ENCODE results near the gene GPSM1. TPM values are rescaled to one million over a fixed set of nuclear protein-coding genes. Genes with fewer than 3 reads are reported as not detected.

The GPSM1 gene
- total and polyA plus RNA-seq, 7 experiments from 2014 or later: 0.87 to 11.5 (median 8.4) TPM

- H3K4me1 ChIP-seq (ENCODE audit: control insufficient read depth in 2 of 2, insufficient read depth in 2 of 2, low read length in 2 of 2): no peaks in the 10 kb centered on the region
- no peak overlapping the region for H3K27ac Mint-ChIP-seq
- DNase-seq (no peak), ATAC-seq (no peak)
- peaks cover 0 to 2% (median 0%) of the 10 kb centered on the region in 7 donors for H3K4me1 Mint-ChIP-seq
- H3K27ac ChIP-seq (ENCODE audit: low read depth, low read length): no peak overlapping the region
- POLR2A ChIA-PET: no interaction called here
- no peaks in the 10 kb centered on the region for H3K27me3 ChIP-seq (ENCODE audit: control insufficient read depth in 2 of 2, insufficient read depth in 2 of 2, low read length in 2 of 2)
- H3K36me3 Mint-ChIP-seq: no peaks in the 10 kb centered on the region
- H3K9me3 Mint-ChIP-seq: no peaks in the 10 kb centered on the region
- CTCF ChIA-PET: no interaction called here
- peaks cover 0 to 23% (median 0%) of the 10 kb centered on the region in 3 experiments for H3K36me3 ChIP-seq (ENCODE audit: control insufficient read depth in 2 of 3, insufficient read depth in 3 of 3, low read length in 3 of 3)
- no peak overlapping the region for H3K4me3 Mint-ChIP-seq
- H3K4me3 ChIP-seq (ENCODE audit: low read length): no peak overlapping the region
- H3K27me3 Mint-ChIP-seq: no peaks in the 10 kb centered on the region
- intact Hi-C loops (cut with micrococcal nuclease): no loop called here
- no peaks in the 10 kb centered on the region for H3K9me3 ChIP-seq (ENCODE audit: control insufficient read depth in 2 of 3, low read length in 3 of 3)
Measured at GRCh38 chr9:136355616-136356557, 28.5 kb downstream of the GPSM1 start.

- H3K4me3 Mint-ChIP-seq: no peak overlapping the region
- ChIA-PET CTCF (no interaction called here), POLR2A (no interaction called here)
- H3K4me1 Mint-ChIP-seq: peaks cover 0 to 2% (median 0%) of the 10 kb centered on the region in 7 donors
- no peaks in the 10 kb centered on the region for H3K36me3 Mint-ChIP-seq
- H3K27me3 Mint-ChIP-seq: no peaks in the 10 kb centered on the region
- H3K9me3 Mint-ChIP-seq: no peaks in the 10 kb centered on the region
- Histone ChIP-seq H3K9me3 (ENCODE audit: control insufficient read depth in 2 of 3, low read length in 3 of 3) (no peaks in the 10 kb centered on the region), H3K4me1 (ENCODE audit: control insufficient read depth in 2 of 2, insufficient read depth in 2 of 2, low read length in 2 of 2) (no peaks in the 10 kb centered on the region), H3K27me3 (ENCODE audit: control insufficient read depth in 2 of 2, insufficient read depth in 2 of 2, low read length in 2 of 2) (no peaks in the 10 kb centered on the region), H3K4me3 (ENCODE audit: low read length) (no peak overlapping the region), H3K36me3 (ENCODE audit: control insufficient read depth in 2 of 3, insufficient read depth in 3 of 3, low read length in 3 of 3) (peaks cover 0 to 29% (median 0%) of the 10 kb centered on the region in 3 experiments), H3K27ac (ENCODE audit: low read depth, low read length) (no peak overlapping the region)
- H3K27ac Mint-ChIP-seq: no peak overlapping the region
- DNase-seq (no peak), ATAC-seq (no peak)
- intact Hi-C loops (cut with micrococcal nuclease): no loop called here
Measured at GRCh38 chr9:136357202-136357725, 29.9 kb downstream of the GPSM1 start.

- no peak overlapping the region for H3K27ac ChIP-seq (ENCODE audit: low read depth, low read length)
- H3K27me3 Mint-ChIP-seq: no peaks in the 10 kb centered on the region
- intact Hi-C loops (cut with micrococcal nuclease): no loop called here
- DNase-seq: no peak
- ChIA-PET POLR2A (no interaction called here), CTCF (no interaction called here)
- peaks cover 0 to 29% (median 0%) of the 10 kb centered on the region in 3 experiments for H3K36me3 ChIP-seq (ENCODE audit: control insufficient read depth in 2 of 3, insufficient read depth in 3 of 3, low read length in 3 of 3)
- peaks cover 0 to 6% (median 0%) of the 10 kb centered on the region in 7 donors for H3K4me1 Mint-ChIP-seq
- H3K4me3 Mint-ChIP-seq: no peak overlapping the region
- H3K4me1 ChIP-seq (ENCODE audit: control insufficient read depth in 2 of 2, insufficient read depth in 2 of 2, low read length in 2 of 2): no peaks in the 10 kb centered on the region
- no peaks in the 10 kb centered on the region for H3K9me3 ChIP-seq (ENCODE audit: control insufficient read depth in 2 of 3, low read length in 3 of 3)
- no peaks in the 10 kb centered on the region for H3K9me3 Mint-ChIP-seq
- ATAC-seq: no peak
- no peaks in the 10 kb centered on the region for H3K27me3 ChIP-seq (ENCODE audit: control insufficient read depth in 2 of 2, insufficient read depth in 2 of 2, low read length in 2 of 2)
- no peaks in the 10 kb centered on the region for H3K36me3 Mint-ChIP-seq
- H3K4me3 ChIP-seq (ENCODE audit: low read length): no peak overlapping the region
- no peak overlapping the region for H3K27ac Mint-ChIP-seq
Measured at GRCh38 chr9:136358016-136358415, 30.7 kb downstream of the GPSM1 start.

- POLR2A ChIA-PET: no interaction called here
Measured at GRCh38 chr9:136358888-136359287, 31.5 kb downstream of the GPSM1 start.

GRCh38 chr9:136359774-136360718 is 32.7 kb downstream of the GPSM1 start:
- Histone ChIP-seq H3K36me3 (ENCODE audit: control insufficient read depth in 2 of 3, insufficient read depth in 3 of 3, low read length in 3 of 3) (peaks cover 0 to 29% (median 0%) of the 10 kb centered on the region in 3 experiments), H3K4me3 (ENCODE audit: low read length) (no peak overlapping the region), H3K27ac (ENCODE audit: low read depth, low read length) (no peak overlapping the region), H3K9me3 (ENCODE audit: control insufficient read depth in 2 of 3, low read length in 3 of 3) (no peaks in the 10 kb centered on the region), H3K4me1 (ENCODE audit: control insufficient read depth in 2 of 2, insufficient read depth in 2 of 2, low read length in 2 of 2) (peaks cover 0 to 5% of the 10 kb centered on the region in 2 donors), H3K27me3 (ENCODE audit: control insufficient read depth in 2 of 2, insufficient read depth in 2 of 2, low read length in 2 of 2) (no peaks in the 10 kb centered on the region)
- Mint-ChIP-seq H3K9me3 (no peaks in the 10 kb centered on the region), H3K4me1 (peaks cover 0 to 6% (median 0%) of the 10 kb centered on the region in 7 donors), H3K4me3 (peak overlapping the region in 1 of 10 donors; percentile 29), H3K27ac (no peak overlapping the region), H3K27me3 (no peaks in the 10 kb centered on the region), H3K36me3 (no peaks in the 10 kb centered on the region)
- ChIA-PET POLR2A (no interaction called here), CTCF (no interaction called here)
- ATAC-seq (no peak), DNase-seq (no peak)
- intact Hi-C loops (cut with micrococcal nuclease): no loop called here

More at GRCh38 chr9:136358888-136359287, 31.5 kb downstream of the GPSM1 start:
- Histone ChIP-seq H3K27ac (ENCODE audit: low read depth, low read length) (no peak overlapping the region), H3K36me3 (ENCODE audit: control insufficient read depth in 2 of 3, insufficient read depth in 3 of 3, low read length in 3 of 3) (peaks cover 0 to 29% (median 0%) of the 10 kb centered on the region in 3 experiments), H3K9me3 (ENCODE audit: control insufficient read depth in 2 of 3, low read length in 3 of 3) (no peaks in the 10 kb centered on the region), H3K4me3 (ENCODE audit: low read length) (no peak overlapping the region), H3K4me1 (ENCODE audit: control insufficient read depth in 2 of 2, insufficient read depth in 2 of 2, low read length in 2 of 2) (peaks cover 0 to 2% of the 10 kb centered on the region in 2 donors), H3K27me3 (ENCODE audit: control insufficient read depth in 2 of 2, insufficient read depth in 2 of 2, low read length in 2 of 2) (no peaks in the 10 kb centered on the region)
- ATAC-seq (no peak), DNase-seq (no peak)
- Mint-ChIP-seq H3K4me1 (peaks cover 0 to 6% (median 0%) of the 10 kb centered on the region in 7 donors), H3K27ac (no peak overlapping the region), H3K9me3 (no peaks in the 10 kb centered on the region), H3K36me3 (no peaks in the 10 kb centered on the region), H3K27me3 (no peaks in the 10 kb centered on the region), H3K4me3 (no peak overlapping the region)
- intact Hi-C loops (cut with micrococcal nuclease): no loop called here
- CTCF ChIA-PET: no interaction called here

GRCh38 chr9:136361047-136361753 is 33.9 kb downstream of the GPSM1 start:
- CTCF ChIA-PET: no interaction called here
- no peaks in the 10 kb centered on the region for H3K9me3 Mint-ChIP-seq

More at GRCh38 chr9:136361047-136361753, 33.9 kb downstream of the GPSM1 start:
- no peaks in the 10 kb centered on the region for H3K36me3 Mint-ChIP-seq
- POLR2A ChIA-PET: interaction anchor here (2.7 kb wide), 1 partner anchor 33 kb away, joined by 7 read pairs; the partner anchor contains the start of gene GPSM1
- peaks cover 0 to 6% (median 0%) of the 10 kb centered on the region in 7 donors for H3K4me1 Mint-ChIP-seq
- no peaks in the 10 kb centered on the region for H3K27me3 Mint-ChIP-seq
- Histone ChIP-seq H3K27ac (ENCODE audit: low read depth, low read length) (no peak overlapping the region), H3K27me3 (ENCODE audit: control insufficient read depth in 2 of 2, insufficient read depth in 2 of 2, low read length in 2 of 2) (no peaks in the 10 kb centered on the region), H3K4me3 (ENCODE audit: low read length) (no peak overlapping the region), H3K4me1 (ENCODE audit: control insufficient read depth in 2 of 2, insufficient read depth in 2 of 2, low read length in 2 of 2) (peaks cover 0 to 5% of the 10 kb centered on the region in 2 donors), H3K36me3 (ENCODE audit: control insufficient read depth in 2 of 3, insufficient read depth in 3 of 3, low read length in 3 of 3) (peaks cover 0 to 29% (median 0%) of the 10 kb centered on the region in 3 experiments), H3K9me3 (ENCODE audit: control insufficient read depth in 2 of 3, low read length in 3 of 3) (no peaks in the 10 kb centered on the region)
- H3K4me3 Mint-ChIP-seq: peak overlapping the region in 1 of 10 donors; percentile 16
- ATAC-seq (no peak), DNase-seq (no peak)
- no peak overlapping the region for H3K27ac Mint-ChIP-seq
- intact Hi-C loops (cut with micrococcal nuclease): no loop called here
